HCT116 (cell line): Measurements from ENCODE around the gene OIP5. TPM values are rescaled to one million over a fixed set of nuclear protein-coding genes. Genes with fewer than 3 reads are reported as not detected.
A peak's percentile ranks its signal among the peaks of the same experiment; 100 is the strongest.

Source experiments
- ATAC-seq: fragments of 200-7000 bp; cut with Tn5 transposase; 2 replicates; pipeline ENCODE4 v1.9.1; 2020; ENCODE audit warnings: mild to moderate bottlenecking, moderate library complexity
- BruUV-seq: library from RNA; stranded (reverse); fragments of 400-500 nt; replicated peaks from 2 replicates; lab custom pipeline; 2021; lab: Mats Ljungman, UMichigan
- CTCF ChIA-PET: fragments of 300-600 bp; sonication (Branson Sonifier 250); formaldehyde crosslinking; loops from one replicate; lab custom pipeline; 2021; ENCODE audit warnings: antibody characterized with exemption; lab: Charles Lee
- POLR2A ChIA-PET: fragments of 300-600, 350-600 bp; sonication (Branson Sonifier 250); formaldehyde crosslinking; loops from one replicate; lab custom pipeline; 2021; ENCODE audit warnings: antibody characterized with exemption; lab: Charles Lee
- RAD21 ChIA-PET, 2 experiments: fragments of 300-600 bp; sonication (Branson Sonifier 250); formaldehyde crosslinking; loops; one replicate each; lab custom pipeline; 2023; ENCODE audit warnings: low total read pairs in 2 of 2; ENCODE audit not compliant: uncharacterized antibody in 2 of 2, unreplicated experiment in 2 of 2, low non-redundant PET in 1 of 2; lab: Charles Lee
- DNase-seq: peaks from one replicate; pipeline ENCODE4 v3.0.0-alpha.2; 2010; ENCODE audit warnings: low read depth, low spot score
- H2AFZ ChIP-seq: fragments of 200-600 bp; shearing (Covaris generic), sonication (generic); 2 replicates; pipeline ENCODE4 v1.6.1; 2017; ENCODE audit warnings: low read depth, mixed run types, mixed read lengths, antibody characterized with exemption, low read length; ENCODE audit not compliant: poor library complexity, severe bottlenecking
- H3K27ac ChIP-seq: 2 replicates; pipeline ENCODE4 v1.5.1; 2012; ENCODE audit warnings: low read depth, low read length
- H3K27me3 ChIP-seq: fragments of 200-600 bp; sonication (generic); 2 replicates; pipeline ENCODE4 v1.6.1; 2016; ENCODE audit warnings: mixed run types, low read length, mixed read lengths; ENCODE audit not compliant: insufficient read depth
- H3K36me3 ChIP-seq, 2 experiments: fragments of 200-500 bp in 1 of 2; fragments of 200-600 bp in 1 of 2; sonication (Bioruptor generic) in 1 of 2; sonication (generic) in 1 of 2; 2 replicates each; pipeline versions ENCODE4 v1.5.1 to v1.6.1; 2014 to 2016; ENCODE audit warnings: low read length in 2 of 2, inconsistent platforms in 1 of 2, mixed read lengths in 1 of 2, mixed run types in 1 of 2; ENCODE audit not compliant: insufficient read depth in 2 of 2, control insufficient read depth in 1 of 2
- H3K4me1 ChIP-seq, 2 experiments: fragments of 200-600 bp in 1 of 2; sonication (generic) in 1 of 2; 2 replicates each; pipeline versions ENCODE4 v1.5.1 to v1.6.1; 2012 to 2017; ENCODE audit warnings: low read length in 2 of 2, inconsistent platforms in 1 of 2, mild to moderate bottlenecking in 1 of 2, mixed read lengths in 1 of 2, mixed run types in 1 of 2, moderate library complexity in 1 of 2; ENCODE audit not compliant: insufficient read depth in 2 of 2, control insufficient read depth in 1 of 2
- H3K4me2 ChIP-seq: fragments of 200-600 bp; sonication (generic); 2 replicates; pipeline ENCODE4 v1.6.1; 2017; ENCODE audit warnings: mixed run types, low read length, mixed read lengths
- H3K4me3 ChIP-seq, 2 experiments: fragments of 200-600 bp in 1 of 2; sonication (generic) in 1 of 2; replicated peaks in 1 of 2; 2 replicates each; pipeline ENCODE4 v1.5.1; 2011 to 2016; ENCODE audit warnings: low read length in 2 of 2, control low read depth in 1 of 2, low read depth in 1 of 2, mild to moderate bottlenecking in 1 of 2, mixed read lengths in 1 of 2, mixed run types in 1 of 2
- H3K79me2 ChIP-seq: fragments of 200-600 bp; sonication (generic); 2 replicates; pipeline ENCODE4 v1.6.1; 2017; ENCODE audit warnings: mild to moderate bottlenecking, mixed run types, low read length, moderate library complexity, mixed read lengths; ENCODE audit not compliant: insufficient read depth
- H3K9ac ChIP-seq: fragments of 200-600 bp; sonication (generic); 2 replicates; pipeline ENCODE4 v1.6.1; 2016; ENCODE audit warnings: low read length, mixed read lengths
- H3K9me2 ChIP-seq: fragments of 200-600 bp; sonication (generic), shearing (Covaris generic); 2 replicates; pipeline ENCODE4 v1.6.1; 2017; ENCODE audit warnings: mixed run types, mild to moderate bottlenecking, moderate library complexity; ENCODE audit not compliant: insufficient read depth
- H3K9me3 ChIP-seq, 2 experiments: fragments of 200-500 bp in 1 of 2; fragments of 200-600 bp in 1 of 2; sonication (Bioruptor generic) in 1 of 2; sonication (generic) in 1 of 2; 2 replicates each; pipeline ENCODE4 v1.6.1; 2014 to 2017; ENCODE audit warnings: low read length in 2 of 2, mixed read lengths in 2 of 2, inconsistent platforms in 1 of 2, low read depth in 1 of 2, mild to moderate bottlenecking in 1 of 2, mixed run types in 1 of 2, moderate library complexity in 1 of 2; ENCODE audit not compliant: control insufficient read depth in 1 of 2, insufficient read depth in 1 of 2
- H4K20me1 ChIP-seq: fragments of 200-600 bp; sonication (generic), shearing (Covaris generic); 2 replicates; pipeline ENCODE4 v1.6.1; 2017; ENCODE audit warnings: mixed run types, mild to moderate bottlenecking, moderate library complexity; ENCODE audit not compliant: insufficient read depth
- CBX3 ChIP-seq: IDR thresholded peaks from 2 replicates; pipeline ENCODE4 v1.6.1; 2012; ENCODE audit warnings: low read depth
- CEBPB ChIP-seq: IDR thresholded peaks from 2 replicates; pipeline ENCODE4 v1.6.1; 2012; ENCODE audit warnings: low read depth
- EGR1 ChIP-seq: IDR thresholded peaks from 2 replicates; pipeline ENCODE4 v1.6.1; 2012; ENCODE audit warnings: low read depth
- ELF1 ChIP-seq: IDR thresholded peaks from 2 replicates; pipeline ENCODE4 v1.6.1; 2012; ENCODE audit warnings: low read depth, borderline replicate concordance
- POLR2AphosphoS5 ChIP-seq: IDR thresholded peaks from 2 replicates; pipeline ENCODE4 v1.6.1; 2011; ENCODE audit warnings: mild to moderate bottlenecking, low read depth, low read length, moderate library complexity
- RAD21 ChIP-seq: IDR thresholded peaks from 2 replicates; pipeline ENCODE4 v1.6.1; 2012; ENCODE audit warnings: low read depth, mild to moderate bottlenecking
- SP1 ChIP-seq: IDR thresholded peaks from 2 replicates; pipeline ENCODE4 v1.6.1; 2012; ENCODE audit warnings: low read depth
- SRF ChIP-seq: IDR thresholded peaks from 2 replicates; pipeline ENCODE4 v1.6.1; 2012; ENCODE audit warnings: low read depth
- YY1 ChIP-seq: IDR thresholded peaks from 2 replicates; pipeline ENCODE4 v1.6.1; 2011; ENCODE audit warnings: low read length, low read depth, moderate library complexity, mild to moderate bottlenecking; ENCODE audit not compliant: insufficient replicate concordance; ENCODE audit errors: extremely low read depth
- ZNF274 ChIP-seq: fragments of 200-500 bp; sonication (Bioruptor generic); IDR thresholded peaks from 2 replicates; pipeline ENCODE4 v1.6.1; 2014; ENCODE audit warnings: mild to moderate bottlenecking, low read depth, low read length, inconsistent platforms
- intact Hi-C: fragments of 100-400 bp; cut with micrococcal nuclease; formaldehyde crosslinking; loops from 2 replicates; pipeline ENCODE4 v1.10.0; 2022
- total RNA-seq: library from RNA; stranded (reverse); gene quantifications from one replicate; pipeline ENCODE4 v1.2.1, GENCODE V29; 2021; ENCODE audit not compliant: unreplicated experiment
- TF ChIP-seq, protein P1 (sequence below): IDR thresholded peaks from 2 replicates; pipeline ENCODE4 v1.6.1; 2012; ENCODE audit warnings: low read depth

Gene OIP5
- total RNA-seq, 1 experiment from 2014 or later = 19.7 TPM

DNA sequence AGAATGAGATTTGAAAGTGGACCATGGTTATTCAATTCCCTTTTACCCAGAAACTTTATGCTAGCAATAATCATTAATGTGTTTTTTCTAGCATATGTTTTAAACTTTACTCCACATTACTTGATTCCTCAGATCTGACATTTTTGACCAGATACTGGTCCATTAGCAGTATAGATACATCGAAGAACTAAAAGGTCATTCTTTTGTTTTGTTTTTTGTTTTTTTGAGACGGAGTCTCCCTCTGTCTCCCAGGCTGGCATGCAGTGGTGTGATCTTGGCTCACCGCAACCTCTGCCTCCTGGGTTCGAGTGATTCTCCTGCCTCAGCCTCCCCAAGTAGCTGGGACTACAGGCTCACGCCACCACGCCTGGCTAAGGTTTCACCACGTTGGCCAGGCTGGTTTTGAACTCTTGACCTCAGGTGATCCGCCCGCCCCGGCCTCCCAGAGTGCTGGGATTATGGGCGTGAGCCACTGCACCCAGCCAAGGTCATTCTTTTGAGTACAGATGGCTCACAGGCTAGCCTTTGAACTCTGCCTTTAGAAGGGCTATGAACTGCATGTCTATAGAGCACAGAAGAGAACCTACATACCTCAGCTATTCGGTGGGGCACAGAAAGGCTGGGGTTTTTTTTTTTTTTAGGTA is 72.7 kb downstream of the OIP5 start:
- ChIA-PET RAD21 (no interaction called here), POLR2A (interaction anchor here (1.0 kb wide), 1 partner anchor 10 kb away, joined by 4 read pairs; no protein-coding TSS in a partner anchor), CTCF (no interaction called here)
- Histone ChIP-seq H3K4me1 (peaks cover 7 to 29% of the 10 kb centered on the region in 2 experiments), H3K4me2 (peak overlapping the region; percentile 35), H3K36me3 (peaks cover 8 to 19% of the 10 kb centered on the region in 2 experiments), H3K27ac (no peak overlapping the region), H3K9me2 (no peaks in the 10 kb centered on the region), H3K27me3 (no peaks in the 10 kb centered on the region), H2AFZ (no peak overlapping the region), H3K9me3 (no peaks in the 10 kb centered on the region), H3K79me2 (no peaks in the 10 kb centered on the region), H4K20me1 (no peaks in the 10 kb centered on the region), H3K4me3 (no peak overlapping the region), H3K9ac (no peak overlapping the region; the same call in 1 of the 2 replicates)
- intact Hi-C loops = no loop called here
- BruUV-seq = no TSS peak
- ATAC-seq (peak; percentile 64), DNase-seq (no peak)
- TF ChIP-seq, protein P1, sequence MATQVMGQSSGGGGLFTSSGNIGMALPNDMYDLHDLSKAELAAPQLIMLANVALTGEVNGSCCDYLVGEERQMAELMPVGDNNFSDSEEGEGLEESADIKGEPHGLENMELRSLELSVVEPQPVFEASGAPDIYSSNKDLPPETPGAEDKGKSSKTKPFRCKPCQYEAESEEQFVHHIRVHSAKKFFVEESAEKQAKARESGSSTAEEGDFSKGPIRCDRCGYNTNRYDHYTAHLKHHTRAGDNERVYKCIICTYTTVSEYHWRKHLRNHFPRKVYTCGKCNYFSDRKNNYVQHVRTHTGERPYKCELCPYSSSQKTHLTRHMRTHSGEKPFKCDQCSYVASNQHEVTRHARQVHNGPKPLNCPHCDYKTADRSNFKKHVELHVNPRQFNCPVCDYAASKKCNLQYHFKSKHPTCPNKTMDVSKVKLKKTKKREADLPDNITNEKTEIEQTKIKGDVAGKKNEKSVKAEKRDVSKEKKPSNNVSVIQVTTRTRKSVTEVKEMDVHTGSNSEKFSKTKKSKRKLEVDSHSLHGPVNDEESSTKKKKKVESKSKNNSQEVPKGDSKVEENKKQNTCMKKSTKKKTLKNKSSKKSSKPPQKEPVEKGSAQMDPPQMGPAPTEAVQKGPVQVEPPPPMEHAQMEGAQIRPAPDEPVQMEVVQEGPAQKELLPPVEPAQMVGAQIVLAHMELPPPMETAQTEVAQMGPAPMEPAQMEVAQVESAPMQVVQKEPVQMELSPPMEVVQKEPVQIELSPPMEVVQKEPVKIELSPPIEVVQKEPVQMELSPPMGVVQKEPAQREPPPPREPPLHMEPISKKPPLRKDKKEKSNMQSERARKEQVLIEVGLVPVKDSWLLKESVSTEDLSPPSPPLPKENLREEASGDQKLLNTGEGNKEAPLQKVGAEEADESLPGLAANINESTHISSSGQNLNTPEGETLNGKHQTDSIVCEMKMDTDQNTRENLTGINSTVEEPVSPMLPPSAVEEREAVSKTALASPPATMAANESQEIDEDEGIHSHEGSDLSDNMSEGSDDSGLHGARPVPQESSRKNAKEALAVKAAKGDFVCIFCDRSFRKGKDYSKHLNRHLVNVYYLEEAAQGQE = no peak
- TF ChIP-seq POLR2AphosphoS5 (no peak), SRF (no peak), EGR1 (no peak), SP1 (no peak), ELF1 (no peak), ZNF274 (no peak), YY1 (no peak), CBX3 (no peak), CEBPB (no peak), RAD21 (no peak)

Other genes starting within 250 kb of the OIP5 start
- gene INO80, start 216.3 kb downstream of the OIP5 start, total RNA-seq = 28.2 TPM
- not detected for gene EXD1, start 101.8 kb downstream of the OIP5 start, total RNA-seq
- 101 TPM for gene CHP1, start 101.3 kb downstream of the OIP5 start, total RNA-seq
- gene NUSAP1, start 290 bp upstream of the OIP5 start, total RNA-seq = 146 TPM
- 17.1 TPM for gene NDUFAF1, start 69.9 kb upstream of the OIP5 start, total RNA-seq
- 27.5 TPM for gene RTF1, start 84.5 kb upstream of the OIP5 start, total RNA-seq
- gene ITPKA, start 161.3 kb upstream of the OIP5 start, total RNA-seq = 10.8 TPM
- 9.2 TPM for gene LTK, start 181.2 kb upstream of the OIP5 start, total RNA-seq
- 46.4 TPM for gene RPAP1, start 211.7 kb upstream of the OIP5 start, total RNA-seq
- gene TYRO3, start 226.6 kb upstream of the OIP5 start, total RNA-seq = 34.6 TPM